Mesothelial cell of epicardium (in vitro differentiated cells): ENCODE measurements around the gene COL19A1. TPM values are rescaled to one million over a fixed set of nuclear protein-coding genes. Genes with fewer than 3 reads are reported as not detected.

Experiments
- DNase-seq, 2 experiments: peaks; one replicate each; pipeline ENCODE4 v3.0.0; 2021; ENCODE audit warnings: low spot score in 2 of 2; ENCODE audit not compliant: unreplicated experiment in 2 of 2
- H3K27ac Mint-ChIP-seq: 2 replicates; pipeline ENCODE4 v1.8.0; 2021; ENCODE audit warnings: mixed read lengths
- H3K27me3 Mint-ChIP-seq: 2 replicates; pipeline ENCODE4 v1.8.0; 2021; ENCODE audit warnings: low read depth, mixed read lengths
- H3K36me3 Mint-ChIP-seq: 2 replicates; pipeline ENCODE4 v1.8.0; 2021; ENCODE audit warnings: mixed read lengths
- H3K4me1 Mint-ChIP-seq: 2 replicates; pipeline ENCODE4 v1.8.0; 2021; ENCODE audit warnings: mixed read lengths
- H3K4me3 Mint-ChIP-seq: 2 replicates; pipeline ENCODE4 v1.8.0; 2021; ENCODE audit warnings: mild to moderate bottlenecking, moderate library complexity, mixed read lengths
- H3K9me3 Mint-ChIP-seq: 2 replicates; pipeline ENCODE4 v1.8.0; 2021; ENCODE audit warnings: mixed read lengths
- total RNA-seq: library from RNA; stranded (reverse); gene quantifications from 3 replicates; pipeline ENCODE4 v1.2.1, GENCODE V29; 2021
- TF ChIP-seq, protein P1 (sequence below): fragments of 200-600 bp; sonication (generic); IDR thresholded peaks from one replicate; pipeline ENCODE4 v1.5.0; 2021; ENCODE audit warnings: antibody characterized with exemption; ENCODE audit not compliant: unreplicated experiment

The COL19A1 gene
- total RNA-seq, 1 donor from 2014 or later = 0.25 TPM

DNA sequence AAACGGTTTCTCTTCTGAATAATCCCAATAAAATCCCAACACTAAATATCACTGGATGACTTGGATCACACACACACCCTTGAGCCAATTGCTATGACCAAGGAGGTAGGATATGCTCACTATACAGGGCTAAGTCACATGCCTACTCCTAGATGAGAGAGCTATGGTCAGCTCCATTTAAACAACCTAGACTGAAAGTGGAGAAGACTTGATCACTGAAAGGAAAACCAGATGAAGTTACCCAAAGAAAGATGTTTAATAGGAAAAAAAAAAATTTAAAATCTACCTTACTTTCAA, 18.9 kb upstream of the COL19A1 start:
- no peak for DNase-seq
- Mint-ChIP-seq H3K9me3 (peaks cover 3% of the 10 kb centered on the region), H3K27ac (no peak overlapping the region), H3K4me1 (no peaks in the 10 kb centered on the region), H3K36me3 (peaks cover 1% of the 10 kb centered on the region), H3K4me3 (no peak overlapping the region), H3K27me3 (no peaks in the 10 kb centered on the region)
- TF ChIP-seq, protein P1, sequence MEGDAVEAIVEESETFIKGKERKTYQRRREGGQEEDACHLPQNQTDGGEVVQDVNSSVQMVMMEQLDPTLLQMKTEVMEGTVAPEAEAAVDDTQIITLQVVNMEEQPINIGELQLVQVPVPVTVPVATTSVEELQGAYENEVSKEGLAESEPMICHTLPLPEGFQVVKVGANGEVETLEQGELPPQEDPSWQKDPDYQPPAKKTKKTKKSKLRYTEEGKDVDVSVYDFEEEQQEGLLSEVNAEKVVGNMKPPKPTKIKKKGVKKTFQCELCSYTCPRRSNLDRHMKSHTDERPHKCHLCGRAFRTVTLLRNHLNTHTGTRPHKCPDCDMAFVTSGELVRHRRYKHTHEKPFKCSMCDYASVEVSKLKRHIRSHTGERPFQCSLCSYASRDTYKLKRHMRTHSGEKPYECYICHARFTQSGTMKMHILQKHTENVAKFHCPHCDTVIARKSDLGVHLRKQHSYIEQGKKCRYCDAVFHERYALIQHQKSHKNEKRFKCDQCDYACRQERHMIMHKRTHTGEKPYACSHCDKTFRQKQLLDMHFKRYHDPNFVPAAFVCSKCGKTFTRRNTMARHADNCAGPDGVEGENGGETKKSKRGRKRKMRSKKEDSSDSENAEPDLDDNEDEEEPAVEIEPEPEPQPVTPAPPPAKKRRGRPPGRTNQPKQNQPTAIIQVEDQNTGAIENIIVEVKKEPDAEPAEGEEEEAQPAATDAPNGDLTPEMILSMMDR = no peak

DNA sequence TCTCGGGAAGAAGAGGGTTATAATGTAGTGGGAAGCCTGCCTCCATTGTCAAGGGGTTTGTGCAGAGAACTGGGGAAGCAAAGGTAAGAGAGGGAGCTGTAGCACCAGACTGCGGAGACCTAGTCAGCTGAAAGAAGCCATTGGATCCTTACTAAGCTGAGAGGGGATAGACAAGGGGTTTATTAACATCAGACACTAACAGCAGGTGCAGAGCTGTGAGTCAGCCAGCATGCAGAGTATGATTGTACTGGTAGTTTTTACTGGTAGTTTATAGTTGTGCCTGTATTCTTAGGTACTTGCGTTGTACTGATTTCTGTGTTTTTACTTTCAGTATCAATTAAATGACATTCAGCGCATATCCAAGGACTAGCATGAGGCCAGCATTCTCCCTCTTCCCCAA, 17.8 kb upstream of the COL19A1 start:
- TF ChIP-seq, protein P1 = no peak
- no peaks in the 10 kb centered on the region for H3K4me1 Mint-ChIP-seq
- H3K4me3 Mint-ChIP-seq = no peak overlapping the region
- peaks cover 8% of the 10 kb centered on the region for H3K36me3 Mint-ChIP-seq
- no peak for DNase-seq
- H3K9me3 Mint-ChIP-seq = peaks cover 14% of the 10 kb centered on the region
- no peak overlapping the region for H3K27ac Mint-ChIP-seq
- H3K27me3 Mint-ChIP-seq = no peaks in the 10 kb centered on the region

DNA sequence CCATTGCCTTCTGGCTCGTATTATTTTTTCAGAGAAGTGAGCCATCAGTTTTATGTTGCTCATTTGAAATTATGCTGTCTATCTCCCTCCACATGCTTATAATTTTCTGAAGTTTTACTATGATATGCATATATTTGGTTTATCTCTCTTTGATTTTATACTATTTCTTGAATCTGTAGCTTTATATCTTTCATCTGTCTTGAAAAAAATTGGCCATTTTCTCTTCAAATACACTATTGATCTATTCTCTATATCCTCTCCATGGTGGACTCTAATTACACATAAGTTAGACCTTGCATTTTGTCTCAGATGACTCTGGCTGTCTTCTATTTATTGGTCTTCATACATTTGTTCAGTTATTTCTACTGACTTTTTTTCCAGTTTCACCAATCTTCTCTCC, 13.7 kb upstream of the COL19A1 start:
- H3K4me1 Mint-ChIP-seq = no peaks in the 10 kb centered on the region
- H3K27me3 Mint-ChIP-seq = no peaks in the 10 kb centered on the region
- peaks cover 8% of the 10 kb centered on the region for H3K36me3 Mint-ChIP-seq
- no peak overlapping the region for H3K27ac Mint-ChIP-seq
- TF ChIP-seq, protein P1 = no peak
- peaks cover 16% of the 10 kb centered on the region for H3K9me3 Mint-ChIP-seq
- DNase-seq = no peak
- no peak overlapping the region for H3K4me3 Mint-ChIP-seq

DNA sequence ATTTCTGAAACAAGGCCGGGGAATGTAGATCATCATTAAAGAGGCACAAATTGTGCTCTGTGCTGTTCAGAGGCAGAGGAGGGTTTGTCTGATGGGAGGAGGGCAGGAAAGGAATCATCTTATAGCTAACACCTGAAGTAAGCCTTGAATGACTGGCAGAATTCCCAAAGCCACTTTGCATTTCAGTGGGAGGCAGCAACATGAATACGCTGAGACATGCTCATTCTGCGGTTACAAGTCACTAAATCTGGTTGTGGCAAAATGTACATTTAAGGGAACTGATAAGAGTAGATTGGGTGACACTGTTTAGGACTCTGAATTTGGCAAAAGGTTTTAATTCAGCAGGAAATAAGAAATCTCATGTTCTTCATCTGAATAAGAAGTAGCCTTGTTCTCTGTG, 4.4 kb upstream of the COL19A1 start:
- H3K4me3 Mint-ChIP-seq = no peak overlapping the region
- no peaks in the 10 kb centered on the region for H3K36me3 Mint-ChIP-seq
- H3K9me3 Mint-ChIP-seq = peaks cover 14% of the 10 kb centered on the region
- TF ChIP-seq, protein P1 = no peak
- H3K27ac Mint-ChIP-seq = no peak overlapping the region
- peaks cover 20% of the 10 kb centered on the region for H3K27me3 Mint-ChIP-seq
- peaks cover 11% of the 10 kb centered on the region for H3K4me1 Mint-ChIP-seq
- DNase-seq = no peak

DNA sequence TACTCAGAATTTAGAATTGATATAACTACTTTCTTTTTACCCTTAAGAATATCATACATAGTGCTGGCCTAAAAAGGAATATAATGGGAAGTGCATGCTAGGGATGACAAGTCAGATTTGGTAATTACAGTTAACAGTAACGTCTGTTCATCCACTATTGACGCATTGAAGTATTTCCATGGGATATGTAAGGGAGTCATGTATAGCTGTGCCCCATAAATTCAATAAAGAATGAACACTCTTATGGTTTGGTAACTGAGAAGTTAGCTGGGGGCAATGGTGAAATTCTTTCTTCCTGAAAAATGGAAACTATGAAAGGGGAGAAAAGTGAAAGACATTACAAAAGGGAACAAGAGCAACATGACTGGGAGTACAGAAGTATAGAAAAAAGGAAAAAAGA, 2.6 kb upstream of the COL19A1 start:
- no peak overlapping the region for H3K4me3 Mint-ChIP-seq
- H3K9me3 Mint-ChIP-seq = peaks cover 13% of the 10 kb centered on the region
- no peaks in the 10 kb centered on the region for H3K36me3 Mint-ChIP-seq
- DNase-seq = no peak
- TF ChIP-seq, protein P1 = no peak
- H3K27me3 Mint-ChIP-seq = peaks cover 34% of the 10 kb centered on the region
- peaks cover 18% of the 10 kb centered on the region for H3K4me1 Mint-ChIP-seq
- no peak overlapping the region for H3K27ac Mint-ChIP-seq

DNA sequence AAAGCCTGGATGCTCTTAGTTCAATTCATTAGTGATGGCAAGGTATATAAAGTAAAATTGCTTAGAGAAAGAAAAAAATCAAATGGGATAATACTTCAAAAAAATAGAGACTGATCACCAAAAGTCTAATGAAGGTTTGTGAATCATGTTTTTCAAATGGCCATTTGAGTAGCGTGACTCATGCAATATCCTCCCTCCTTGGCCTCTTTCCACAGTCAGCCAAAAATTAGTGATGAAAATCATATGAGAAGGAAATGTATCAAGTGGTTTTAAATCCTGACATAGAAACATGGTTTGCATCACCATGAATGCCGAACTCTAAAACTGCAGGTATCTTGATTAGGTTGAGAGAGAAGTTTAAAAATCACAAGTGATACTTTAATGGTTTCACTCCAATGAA, 1.2 kb upstream of the COL19A1 start:
- H3K27ac Mint-ChIP-seq = no peak overlapping the region
- no peaks in the 10 kb centered on the region for H3K9me3 Mint-ChIP-seq
- peaks cover 39% of the 10 kb centered on the region for H3K27me3 Mint-ChIP-seq
- TF ChIP-seq, protein P1 = no peak
- no peak overlapping the region for H3K4me3 Mint-ChIP-seq
- no peaks in the 10 kb centered on the region for H3K36me3 Mint-ChIP-seq
- no peak for DNase-seq
- H3K4me1 Mint-ChIP-seq = peaks cover 18% of the 10 kb centered on the region
